H1 (cell line): ENCODE data around the gene ZBTB16. TPM values are rescaled to one million over a fixed set of nuclear protein-coding genes. Genes with fewer than 3 reads are reported as not detected.

Experiments
- CHD7 ChIP-seq: fragments of 300-600 bp; sonication (generic); IDR thresholded peaks from 2 replicates; pipeline ENCODE4 v1.7.1; 2012; ENCODE audit warnings: low read length, moderate library complexity, mild to moderate bottlenecking, inconsistent platforms; ENCODE audit not compliant: insufficient replicate concordance
- JUND ChIP-seq: IDR thresholded peaks from 2 replicates; pipeline ENCODE4 v1.6.1; 2011; ENCODE audit warnings: mild to moderate bottlenecking, improper control_type of control experiment, low read length
- KDM1A ChIP-seq: fragments of 200-600, 300-600 bp; sonication (generic); IDR thresholded peaks from 2 replicates; pipeline ENCODE4 v1.7.1; 2016; ENCODE audit warnings: mild to moderate bottlenecking, low read length, borderline replicate concordance
- KDM4A ChIP-seq: IDR thresholded peaks from one replicate; pipeline ENCODE4 v1.7.1; 2012; ENCODE audit warnings: low read depth, mild to moderate bottlenecking, moderate library complexity, low read length, inconsistent platforms; ENCODE audit not compliant: severe bottlenecking
- KDM5A ChIP-seq: fragments of 200-600 bp; IDR thresholded peaks from 2 replicates; pipeline ENCODE4 v1.7.1; 2012; ENCODE audit warnings: mild to moderate bottlenecking, low read length, inconsistent platforms, mixed read lengths
- MAFK ChIP-seq: IDR thresholded peaks from 2 replicates; pipeline ENCODE4 v1.6.1; 2012; ENCODE audit warnings: low read depth, mild to moderate bottlenecking, improper control_type of control experiment, low read length
- NANOG ChIP-seq: IDR thresholded peaks from 2 replicates; pipeline ENCODE4 v1.6.1; 2011; ENCODE audit warnings: low read length, low read depth, mild to moderate bottlenecking, inconsistent platforms; ENCODE audit not compliant: insufficient read depth, poor library complexity, severe bottlenecking
- NRF1 ChIP-seq: IDR thresholded peaks from 2 replicates; pipeline ENCODE4 v1.6.1; 2011; ENCODE audit warnings: mild to moderate bottlenecking, low read depth, low read length, improper control_type of control experiment
- SAP30 ChIP-seq: fragments of 300-600 bp; sonication (generic); IDR thresholded peaks from 2 replicates; pipeline ENCODE4 v1.7.1; 2012; ENCODE audit warnings: low read length, moderate library complexity, mild to moderate bottlenecking, inconsistent platforms; ENCODE audit not compliant: insufficient read depth, insufficient replicate concordance
- TCF12 ChIP-seq: IDR thresholded peaks from 2 replicates; pipeline ENCODE4 v1.6.1; 2011; ENCODE audit warnings: low read depth, mild to moderate bottlenecking, low read length
- polyA plus RNA-seq, 7 experiments: library from polyadenylated mRNA; depleted of rRNA in 3 of 7; stranded (reverse) in 5 of 7; unstranded in 2 of 7; fragments of >200 nt in 5 of 7; fragments of 200-250 nt in 2 of 7; gene quantifications; 1 replicate in 5 of 7; 2 replicates in 1 of 7; 4 replicates in 1 of 7; pipeline versions ENCODE4 v1.2.1 to v1.2.3, GENCODE V29; 2011 to 2013; ENCODE audit warnings: missing spikeins in 2 of 7, mixed read lengths in 2 of 7
- total RNA-seq: library from RNA; stranded (reverse); fragmentation: NEBNext Ultra II Directional; extraction: Animal tissue kit (Norgen Biotek cat#: 25700); gene quantifications from 2 replicates; pipeline ENCODE4 v1.2.1, GENCODE V29; 2021

The ZBTB16 gene
- total and polyA plus RNA-seq, 2 of the 8 experiments (the other 6 are each of a cell fraction or from before 2014, with no cell fraction given): 0.12 to 0.61 TPM

- TF ChIP-seq CHD7 (no peak), KDM5A (no peak), MAFK (no peak), KDM4A (no peak), JUND (no peak), NRF1 (no peak), TCF12 (no peak), SAP30 (no peak), KDM1A (no peak), NANOG (no peak)
Observed at GRCh38 chr11:114161486-114162250, 102.2 kb downstream of the ZBTB16 start (continued).
